NCI-H187 (cell line): Measurements from ENCODE around the gene TSR3.

Source experiments
- DNase-seq, 2 experiments: peaks; one replicate each; lab custom pipeline; 2025; lab: John Stamatoyannopoulos, UW

Gene TSR3

DNA sequence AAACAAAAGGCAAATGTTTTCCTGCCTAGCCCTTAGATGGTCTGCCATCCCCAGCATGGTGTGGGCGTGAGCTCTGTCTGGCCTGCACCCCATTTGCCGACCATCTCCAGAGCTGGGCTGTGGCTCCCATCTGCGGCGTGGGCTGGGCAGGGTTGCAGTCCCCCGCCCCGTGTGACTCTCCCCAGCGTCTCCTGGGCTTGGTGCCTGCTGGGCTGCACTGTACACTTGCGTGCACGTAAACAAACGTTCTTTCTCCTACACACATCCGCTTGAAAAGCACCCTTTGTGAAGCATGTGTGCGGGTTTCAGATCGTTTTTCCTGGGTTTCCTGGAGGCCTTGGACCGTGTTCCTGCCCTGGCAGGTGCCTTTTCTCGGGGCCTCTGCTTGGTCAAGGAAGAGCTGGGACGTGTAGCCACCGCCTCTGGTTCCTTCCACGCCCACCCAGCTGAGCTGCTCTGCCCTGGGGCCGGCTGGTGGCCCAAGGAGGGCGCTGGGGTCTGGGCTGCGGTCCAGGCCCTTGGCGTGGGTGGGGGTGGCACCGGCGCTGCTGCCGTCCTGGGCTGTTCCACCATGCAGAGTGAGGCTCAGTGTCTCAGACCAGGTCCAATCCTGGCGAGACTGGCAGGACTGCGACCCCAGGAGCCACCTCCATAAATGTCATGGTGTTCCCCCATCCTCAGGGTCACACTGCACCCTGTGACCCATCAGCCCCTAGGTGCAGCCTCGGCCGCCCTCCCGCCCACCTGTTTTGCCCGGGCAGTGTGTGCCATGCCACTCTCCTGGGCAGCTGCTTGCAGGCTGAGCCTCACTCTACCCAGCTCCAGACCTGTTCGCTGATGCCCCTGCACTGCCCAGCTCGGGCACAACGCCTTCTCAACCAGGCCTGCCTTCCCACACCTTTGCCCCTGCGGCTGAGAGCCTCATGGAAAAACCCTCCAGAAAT is 28.1 kb downstream of the TSR3 start:
- no peak for DNase-seq

DNA sequence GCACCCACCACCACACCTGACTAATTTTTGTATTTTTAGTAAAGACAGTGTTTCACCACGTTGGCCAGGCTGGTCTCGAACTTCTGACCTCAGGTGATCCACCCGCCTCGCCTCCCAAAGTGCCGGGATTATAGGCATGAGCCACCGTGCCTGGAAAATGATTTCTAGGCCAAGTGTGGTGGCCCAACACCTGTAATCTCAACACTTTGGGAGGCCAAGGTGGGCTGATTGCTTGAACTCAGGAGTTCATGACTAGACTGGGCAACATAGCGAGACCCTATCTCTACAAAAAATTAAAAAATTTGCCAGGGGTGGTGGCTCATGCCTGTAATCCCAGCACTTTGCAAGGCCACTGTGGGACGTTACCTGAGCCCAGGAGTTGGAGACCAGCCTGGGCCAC is 29.3 kb downstream of the TSR3 start:
- no peak for DNase-seq

DNA sequence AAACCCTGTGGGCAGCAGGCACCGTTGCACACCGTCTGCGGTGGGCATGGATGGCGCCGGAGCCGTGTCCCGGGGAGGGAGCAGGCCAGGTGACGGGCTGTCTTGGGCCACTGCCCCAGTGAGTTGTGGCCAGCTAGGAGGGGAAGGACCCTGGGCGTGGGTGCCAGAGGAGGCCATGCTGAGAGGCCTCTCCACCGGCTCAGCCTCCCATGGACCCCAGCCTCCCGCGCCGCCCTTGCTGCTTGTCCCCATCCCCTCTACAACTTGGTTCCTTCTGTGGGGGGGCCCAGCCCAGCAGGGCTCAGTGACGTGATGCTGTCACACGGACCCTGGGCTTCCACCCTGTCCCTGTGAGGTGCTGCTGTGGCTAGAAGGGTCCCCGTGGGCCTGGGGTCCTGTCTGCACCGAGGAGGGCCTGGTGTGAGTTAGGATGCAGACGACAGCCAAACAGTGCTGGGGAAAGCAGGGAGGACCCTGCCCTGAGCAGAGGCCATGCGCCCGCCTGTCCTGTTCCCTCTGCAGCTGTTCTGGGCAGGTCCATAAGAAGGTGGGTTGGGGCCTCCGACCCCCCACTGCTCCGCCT is 30.9 kb downstream of the TSR3 start:
- no peak for DNase-seq

DNA sequence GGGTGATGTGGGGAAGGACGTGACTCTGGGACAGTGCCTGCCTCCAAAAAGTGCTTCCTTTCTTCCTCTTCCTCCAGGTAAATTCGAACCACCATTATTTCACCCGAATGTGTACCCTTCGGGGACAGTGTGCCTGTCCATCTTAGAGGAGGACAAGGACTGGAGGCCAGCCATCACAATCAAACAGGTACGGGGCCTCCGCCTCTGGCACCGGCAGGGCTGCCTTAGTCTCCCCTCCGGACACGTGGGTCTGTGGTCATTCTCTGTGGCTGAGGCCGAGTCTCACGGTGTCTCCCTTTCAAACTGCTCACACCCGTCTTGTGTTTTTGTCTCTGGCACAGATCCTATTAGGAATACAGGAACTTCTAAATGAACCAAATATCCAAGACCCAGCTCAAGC is 31.6 kb downstream of the TSR3 start:
- no peak for DNase-seq

DNA sequence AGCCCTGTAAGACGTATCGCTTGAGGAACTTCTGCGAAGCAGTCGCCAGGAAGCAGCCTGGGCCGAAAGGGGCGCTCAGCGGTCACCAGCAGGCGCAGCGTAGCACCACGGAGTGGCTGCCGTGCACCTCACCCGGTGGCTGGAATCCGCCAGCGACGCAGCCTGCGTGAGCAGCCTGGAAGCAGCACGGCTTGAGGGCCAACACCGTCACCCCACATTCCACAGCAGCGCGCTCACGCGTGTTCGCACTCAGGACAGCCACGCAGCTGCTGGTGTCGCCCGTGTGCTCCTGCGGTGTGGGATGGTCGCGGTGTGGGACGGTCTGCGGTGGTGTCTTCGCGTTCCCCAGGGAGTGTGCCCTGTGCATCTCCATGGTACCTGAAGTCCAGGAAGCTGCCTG is 32.6 kb downstream of the TSR3 start:
- DNase-seq: no peak

DNA sequence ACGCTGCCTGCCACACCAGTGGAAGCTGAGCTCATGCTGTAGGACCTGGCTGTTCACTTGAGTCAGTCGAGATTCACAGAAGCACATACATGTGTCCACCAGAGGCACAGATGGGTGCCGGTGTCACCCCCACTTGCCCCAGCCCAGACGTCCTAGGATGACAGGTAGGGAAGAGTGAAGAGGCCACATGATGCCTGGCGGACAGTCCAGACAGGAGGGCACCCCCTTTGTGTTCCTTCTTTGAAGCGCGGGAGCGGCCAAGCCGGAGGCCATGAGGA is 33.5 kb downstream of the TSR3 start:
- DNase-seq: no peak

DNA sequence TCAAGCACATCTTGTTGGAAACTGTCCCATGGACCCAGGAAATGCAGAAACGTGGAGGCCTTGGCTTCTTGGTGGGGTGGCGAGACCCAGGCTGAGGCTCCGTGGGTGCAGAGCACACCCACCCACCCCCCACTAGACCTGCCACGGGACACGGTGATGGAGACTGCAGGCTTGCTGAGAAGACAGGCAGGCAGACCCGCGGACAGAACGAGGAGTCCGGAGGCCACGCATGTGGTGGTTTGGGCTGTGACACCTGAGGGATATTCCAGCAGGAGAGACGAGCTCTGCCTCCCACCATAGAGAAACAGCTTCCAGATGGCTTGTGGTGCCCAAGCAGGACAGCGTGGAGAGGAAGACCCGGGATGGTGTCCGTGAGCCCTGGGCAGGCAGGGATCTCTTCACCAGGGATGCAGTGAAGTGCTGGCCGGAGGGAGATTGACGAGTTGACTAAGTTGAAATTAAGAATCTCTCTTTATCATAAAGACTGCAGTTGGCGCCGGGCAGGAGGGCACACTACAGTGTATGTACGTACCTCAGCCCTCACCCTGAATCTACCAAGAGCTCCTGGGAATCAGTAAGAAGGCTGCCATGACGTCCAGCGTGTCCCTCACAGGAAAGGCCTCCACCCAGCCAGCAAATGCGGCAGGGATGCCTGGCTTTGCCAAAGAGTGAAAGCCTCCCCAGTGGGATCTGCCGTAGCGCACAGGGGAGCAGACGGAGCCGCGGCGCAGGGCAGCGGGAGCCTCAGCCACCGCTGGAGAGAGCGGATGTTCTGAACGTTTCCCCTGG is 34.0 kb downstream of the TSR3 start:
- DNase-seq: no peak

DNA sequence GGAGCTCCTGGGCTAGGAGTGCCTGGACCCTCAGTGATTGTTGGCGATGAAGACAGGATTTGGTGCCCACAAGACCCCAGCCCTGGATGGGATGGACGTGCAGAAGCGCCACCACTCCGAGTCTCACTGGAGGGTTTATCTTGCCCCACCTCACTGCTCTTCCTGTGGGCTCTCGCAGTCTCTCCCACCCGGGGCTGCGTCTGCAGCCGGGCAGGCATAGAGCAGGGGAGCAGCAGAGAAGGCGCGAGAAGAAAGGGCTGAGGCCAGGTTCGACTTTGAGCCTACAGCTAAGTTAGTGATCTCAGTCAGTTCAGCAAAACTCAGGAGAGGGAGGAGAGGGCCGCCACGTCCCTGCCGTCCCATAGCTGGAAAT is 35.7 kb downstream of the TSR3 start:
- DNase-seq: no peak

DNA sequence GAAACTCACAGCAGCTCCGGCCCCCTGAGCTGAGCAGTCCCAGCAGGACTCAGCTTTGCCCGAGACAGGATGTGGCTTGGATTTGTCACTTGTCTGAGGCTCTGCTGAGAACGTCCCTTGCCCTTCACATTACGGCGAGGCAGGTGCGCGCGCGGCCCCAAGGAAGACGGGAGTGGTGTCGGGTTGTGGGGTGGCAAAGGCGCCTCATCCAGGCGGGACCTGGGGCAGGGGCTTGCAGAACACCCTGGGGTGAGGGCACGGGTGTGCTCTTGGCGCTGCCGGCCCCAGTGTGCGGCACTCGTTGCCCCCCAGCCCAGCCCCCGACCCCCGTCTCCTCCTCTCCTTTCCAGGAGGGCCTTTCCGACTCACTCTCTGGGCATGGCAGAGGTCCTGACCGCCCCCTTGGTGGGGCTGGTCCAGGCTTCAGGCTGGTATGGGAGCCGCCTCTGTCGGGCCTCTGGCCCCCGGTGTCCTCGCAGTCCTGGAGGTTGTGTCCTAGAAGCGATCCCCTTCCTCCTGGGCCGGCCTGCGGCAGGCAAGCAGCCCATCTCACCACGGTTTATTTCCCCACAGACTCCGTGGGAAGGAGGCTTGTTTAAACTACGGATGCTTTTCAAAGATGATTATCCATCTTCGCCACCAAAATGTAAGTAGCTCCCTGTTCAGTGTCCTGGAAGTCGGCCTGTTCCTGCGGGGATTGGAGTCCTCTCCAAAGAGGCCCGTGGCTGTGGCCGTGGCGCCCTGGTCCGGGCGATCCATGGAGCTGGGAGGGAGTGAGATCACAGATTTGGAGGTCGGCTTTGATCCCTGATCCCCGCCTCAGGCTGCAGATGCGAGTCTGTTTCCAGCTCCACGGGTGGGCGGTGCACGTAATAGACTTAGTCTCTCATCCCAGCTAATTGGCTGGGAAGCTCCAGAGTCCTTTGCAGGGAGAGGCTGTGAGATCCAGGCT is 36.3 kb downstream of the TSR3 start:
- no peak for DNase-seq

DNA sequence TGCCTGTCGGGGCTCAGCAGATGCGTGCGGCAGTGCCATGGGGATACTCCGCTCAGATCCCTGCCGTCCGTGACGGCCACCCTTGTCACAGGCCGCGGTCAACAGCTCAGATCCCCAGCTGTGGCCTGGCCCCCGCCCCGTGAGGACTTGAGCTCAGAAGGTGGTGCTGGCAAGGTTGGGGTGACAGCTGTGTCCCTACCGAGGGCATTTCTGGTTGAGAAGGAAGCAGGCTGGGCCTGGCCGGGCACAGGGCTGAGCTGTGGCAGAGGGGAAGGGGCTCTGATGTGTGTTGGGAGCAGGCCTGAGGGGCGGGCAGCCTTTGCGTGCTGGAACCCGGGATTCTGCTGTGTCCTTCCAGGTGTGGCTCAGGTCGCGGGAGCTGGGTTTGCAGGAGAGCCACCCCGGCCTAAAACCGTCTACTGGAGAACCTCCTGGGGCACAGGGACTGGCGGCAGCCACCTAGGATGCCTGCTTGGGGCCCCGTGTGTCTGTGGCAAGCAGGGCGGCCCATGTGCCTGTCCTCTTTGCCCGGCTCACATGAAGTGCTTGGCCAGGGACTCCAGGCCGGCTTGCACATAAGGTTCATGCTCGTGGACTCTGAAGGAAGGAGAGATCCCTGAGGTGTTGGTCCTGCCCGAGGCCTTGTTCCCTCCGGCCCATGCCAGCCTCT is 37.1 kb downstream of the TSR3 start:
- DNase-seq: no peak

DNA sequence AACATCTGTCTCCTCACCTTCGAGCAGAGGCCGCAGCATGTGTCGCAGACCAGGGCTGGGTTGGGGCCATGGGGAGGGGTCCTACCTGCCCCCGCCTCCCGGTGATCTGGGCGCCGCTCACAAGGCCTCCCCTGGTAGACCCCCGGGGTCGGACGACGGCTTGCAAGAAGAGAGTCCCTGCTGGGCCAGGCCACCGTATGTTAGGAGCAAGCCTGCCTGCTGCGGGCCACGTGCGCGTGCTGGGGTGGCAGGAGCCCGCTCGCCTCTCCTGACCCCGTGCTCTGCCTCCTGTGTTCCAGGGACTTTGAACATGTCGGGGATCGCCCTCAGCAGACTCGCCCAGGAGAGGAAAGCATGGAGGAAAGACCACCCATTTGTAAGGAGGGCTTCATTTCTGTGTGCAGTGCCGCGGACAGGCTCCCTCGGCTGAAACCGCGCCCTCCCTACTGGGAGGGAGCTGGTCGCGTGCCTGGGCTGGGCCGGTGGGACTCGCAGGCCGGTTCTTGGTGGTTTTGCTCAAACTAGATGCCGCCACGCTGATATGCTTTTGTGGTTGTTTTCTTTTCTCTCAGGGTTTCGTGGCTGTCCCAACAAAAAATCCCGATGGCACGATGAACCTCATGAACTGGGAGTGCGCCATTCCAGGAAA is 37.8 kb downstream of the TSR3 start:
- no peak for DNase-seq

DNA sequence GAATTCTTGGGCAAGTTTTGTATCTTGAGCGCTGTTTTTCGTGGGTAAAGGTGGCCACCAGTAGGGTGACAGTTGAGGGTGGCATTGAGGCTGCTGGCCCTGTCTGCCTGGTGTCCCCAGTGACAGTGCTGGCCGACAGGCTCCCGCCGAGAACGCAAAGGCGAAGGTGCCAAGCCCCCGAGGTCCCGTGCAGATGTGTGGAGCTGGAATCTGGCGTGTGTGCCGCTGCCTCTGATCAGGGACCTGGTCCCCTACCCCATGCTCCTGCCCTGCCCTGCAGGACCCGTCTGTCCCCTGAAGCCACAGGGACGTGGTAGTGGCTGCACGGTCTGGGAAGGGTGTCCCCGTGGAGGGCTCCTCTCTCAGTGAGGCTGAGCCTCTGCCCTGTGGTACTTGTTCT is 38.8 kb downstream of the TSR3 start:
- DNase-seq: no peak

DNA sequence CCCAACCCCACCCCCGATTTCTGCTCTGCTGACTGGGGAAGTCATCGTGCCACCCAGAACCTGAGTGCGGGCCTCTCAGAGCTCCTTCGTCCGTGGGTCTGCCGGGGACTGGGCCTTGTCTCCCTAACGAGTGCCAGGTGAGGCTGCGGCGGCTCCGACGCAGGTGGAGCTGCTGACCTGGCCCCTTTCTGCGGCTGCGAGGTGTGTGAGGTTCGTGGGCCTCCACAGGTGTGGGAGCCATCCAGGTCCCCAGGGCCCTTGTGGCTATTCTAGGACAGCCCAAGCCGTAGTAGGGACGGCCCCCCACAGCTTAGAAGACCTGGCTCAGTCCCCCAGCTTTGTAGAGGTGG is 39.2 kb downstream of the TSR3 start:
- DNase-seq: no peak

DNA sequence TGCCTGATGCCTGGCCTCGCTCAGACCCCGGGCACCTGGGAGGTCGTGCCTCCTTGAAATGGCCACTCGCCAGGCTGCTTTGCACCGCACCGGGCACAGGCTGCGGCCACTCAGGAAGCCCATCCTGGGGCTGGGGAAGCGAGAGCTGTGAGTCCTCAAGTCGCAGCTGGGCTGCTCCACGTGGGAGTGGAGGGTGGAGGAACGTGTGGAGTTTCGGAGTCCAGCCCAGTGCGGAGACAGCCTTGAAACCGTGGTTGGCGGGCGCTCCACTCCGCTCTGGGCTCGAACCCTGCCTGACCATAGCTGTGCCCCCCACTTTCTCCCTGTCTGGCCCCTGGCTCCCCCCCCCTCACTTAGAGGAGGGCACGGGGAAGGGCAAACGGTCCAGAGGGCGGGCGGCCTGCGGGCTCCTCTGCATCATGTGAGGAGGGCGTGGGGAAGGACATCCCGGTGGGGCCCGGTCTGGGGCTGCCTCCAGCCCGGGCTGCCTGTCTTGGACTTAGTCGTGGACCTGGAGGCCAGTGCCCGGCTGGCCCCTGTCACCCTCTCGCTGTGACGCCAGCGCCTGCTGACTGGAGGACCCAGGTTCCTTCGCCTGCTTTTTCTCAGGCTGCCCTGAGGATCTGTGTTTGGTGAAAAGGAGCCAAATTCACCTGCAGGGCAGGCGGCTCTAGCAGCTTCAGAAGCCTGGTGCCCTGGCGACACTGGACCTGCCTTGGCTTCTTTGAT is 39.8 kb downstream of the TSR3 start:
- no peak for DNase-seq

DNA sequence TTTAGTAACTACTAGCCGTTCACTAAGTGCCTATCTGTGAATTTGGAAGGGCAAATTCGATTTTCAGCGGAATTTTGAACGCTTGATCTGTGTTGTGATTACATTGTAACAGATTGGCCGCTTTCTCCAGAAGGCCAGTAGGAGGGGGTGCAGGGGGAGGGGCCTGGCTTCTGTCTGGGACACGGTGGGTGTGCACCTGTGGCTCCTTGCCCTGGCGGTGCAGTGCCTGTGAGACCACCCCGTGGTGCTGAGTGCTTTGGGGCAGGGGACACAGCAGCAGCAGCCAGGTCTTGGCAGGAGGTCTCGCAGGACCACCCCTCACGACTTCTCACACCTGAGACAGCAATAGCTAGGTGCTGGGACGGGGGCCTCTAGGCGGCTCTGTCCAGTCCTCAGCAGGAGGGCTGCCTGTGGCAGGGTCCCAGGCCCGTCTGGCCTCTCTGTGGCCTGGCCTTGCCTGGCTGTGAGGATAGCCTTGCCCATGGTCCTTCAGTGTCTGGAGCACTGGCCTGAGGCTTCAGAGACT is 40.4 kb downstream of the TSR3 start:
- DNase-seq: no peak

DNA sequence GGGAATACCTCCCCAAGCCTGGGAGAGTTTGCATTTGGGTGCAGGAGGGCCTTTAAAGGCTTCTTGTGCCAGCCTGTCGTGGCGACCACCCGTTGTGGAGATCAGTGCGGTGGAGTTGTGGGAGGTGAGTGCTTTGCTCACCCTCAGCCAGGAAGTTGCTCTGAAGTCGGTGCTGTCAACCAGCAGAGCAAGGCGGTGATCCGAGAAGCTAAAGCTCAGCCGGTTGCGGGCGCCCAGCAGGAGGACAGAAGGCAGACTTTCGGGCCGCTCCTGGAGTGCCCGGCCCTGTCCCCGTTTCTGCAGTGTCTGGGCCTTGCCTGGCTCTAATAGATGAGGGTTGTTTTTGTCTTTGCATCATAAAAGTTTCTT is 40.9 kb downstream of the TSR3 start:
- no peak for DNase-seq

DNA sequence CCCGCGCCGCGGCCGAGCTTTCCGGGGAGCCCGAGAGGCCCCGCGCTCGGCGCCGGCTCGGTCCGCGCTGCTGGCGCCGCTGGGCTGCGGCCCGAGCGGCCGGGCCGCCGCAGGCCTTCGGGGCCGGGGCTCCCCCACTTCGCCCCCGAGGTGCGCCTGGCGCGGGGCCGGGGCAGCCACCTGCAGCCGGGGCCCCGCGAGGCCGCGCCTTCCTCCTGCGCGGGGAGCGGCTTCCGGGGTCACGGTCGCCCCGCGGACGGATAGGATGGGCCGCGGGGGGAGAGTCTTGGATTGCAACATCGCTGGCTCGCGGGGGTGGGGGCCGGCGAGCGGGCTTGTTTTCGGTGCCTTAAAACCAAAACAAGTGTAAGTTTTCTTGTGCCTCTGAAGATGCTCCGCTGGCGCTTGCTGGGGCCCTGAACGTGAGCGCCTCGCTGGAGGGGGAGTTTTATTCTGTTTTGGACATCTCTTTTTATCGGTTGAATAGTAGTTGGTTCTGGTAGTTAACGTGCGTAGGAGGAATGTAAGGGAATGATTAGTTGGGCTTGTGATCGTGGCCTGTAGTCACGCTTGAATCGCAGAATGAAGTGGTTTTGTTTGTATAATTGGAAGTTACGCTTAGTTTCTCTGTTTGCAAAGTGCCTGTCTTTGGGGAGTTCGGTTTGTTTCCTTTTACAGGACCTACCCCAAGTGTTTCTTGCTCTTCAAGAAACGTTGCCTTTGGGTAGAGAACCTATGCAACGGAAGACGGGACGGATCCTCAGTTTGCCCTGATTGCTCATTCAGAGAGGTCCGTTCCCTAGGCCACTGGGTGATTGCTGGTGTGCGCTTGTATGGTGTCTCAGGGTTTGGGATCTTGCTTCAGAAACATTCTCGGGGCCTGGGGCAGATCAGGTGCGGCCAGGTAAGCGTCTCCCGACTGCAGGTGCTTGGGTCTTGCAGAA is 41.5 kb downstream of the TSR3 start:
- no peak for DNase-seq

DNA sequence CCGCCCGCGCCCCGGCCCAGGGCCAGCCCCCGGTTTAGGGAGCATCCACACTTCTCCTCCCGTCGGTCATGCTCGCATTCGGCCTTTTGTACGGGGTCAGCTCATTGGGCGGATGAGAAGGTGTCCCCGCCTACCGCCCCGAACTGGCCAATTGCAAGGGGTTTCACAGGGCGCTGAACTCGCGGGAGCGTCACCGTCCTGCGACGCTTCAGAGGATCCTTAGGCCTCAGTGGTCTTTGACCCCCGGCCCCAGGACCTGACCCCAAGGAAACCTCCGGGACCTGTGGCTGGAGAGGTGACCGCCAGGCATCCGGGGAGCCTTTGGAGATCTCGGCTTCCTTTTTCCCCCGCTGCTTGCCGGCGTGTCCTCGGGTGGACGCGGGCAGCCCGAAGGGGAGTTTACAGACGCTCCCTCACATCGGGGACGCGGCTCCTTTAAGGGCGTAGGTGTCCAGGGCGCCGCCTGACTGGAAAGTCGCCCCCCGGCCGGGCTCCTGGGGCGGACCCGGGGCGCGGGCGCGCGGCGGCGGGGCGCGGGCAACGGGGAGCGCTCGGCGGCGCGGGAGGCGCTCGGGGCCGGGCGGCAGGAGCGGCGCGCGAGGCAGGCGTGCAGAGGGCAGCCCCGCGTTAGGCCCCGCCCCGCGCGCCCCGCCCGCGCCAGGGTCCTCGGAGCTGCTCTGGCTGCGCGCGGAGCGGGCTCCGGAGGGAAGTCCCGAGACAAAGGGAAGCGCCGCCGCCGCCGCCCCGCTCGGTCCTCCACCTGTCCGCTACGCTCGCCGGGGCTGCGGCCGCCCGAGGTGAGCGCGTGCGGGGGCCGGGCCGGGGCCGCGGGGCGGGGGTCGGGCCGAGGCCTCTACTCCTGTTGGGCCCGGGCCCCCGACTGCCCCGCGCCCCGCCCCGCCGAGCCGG is 42.4 kb downstream of the TSR3 start, which contains the start of gene UBE2I:
Gene UBE2I (plus strand): TSS at position 660 of the 909 bp plus-strand sequence. CDS start 4,395 bp downstream, outside the sequence.
- peak; percentile 99 for DNase-seq
